ENCODE data around the gene PRELP. TPM values are rescaled to one million over a fixed set of nuclear protein-coding genes. Genes with fewer than 3 reads are reported as not detected.

The PRELP gene
- total RNA-seq, 1 experiment from 2014 or later: not detected

DNA sequence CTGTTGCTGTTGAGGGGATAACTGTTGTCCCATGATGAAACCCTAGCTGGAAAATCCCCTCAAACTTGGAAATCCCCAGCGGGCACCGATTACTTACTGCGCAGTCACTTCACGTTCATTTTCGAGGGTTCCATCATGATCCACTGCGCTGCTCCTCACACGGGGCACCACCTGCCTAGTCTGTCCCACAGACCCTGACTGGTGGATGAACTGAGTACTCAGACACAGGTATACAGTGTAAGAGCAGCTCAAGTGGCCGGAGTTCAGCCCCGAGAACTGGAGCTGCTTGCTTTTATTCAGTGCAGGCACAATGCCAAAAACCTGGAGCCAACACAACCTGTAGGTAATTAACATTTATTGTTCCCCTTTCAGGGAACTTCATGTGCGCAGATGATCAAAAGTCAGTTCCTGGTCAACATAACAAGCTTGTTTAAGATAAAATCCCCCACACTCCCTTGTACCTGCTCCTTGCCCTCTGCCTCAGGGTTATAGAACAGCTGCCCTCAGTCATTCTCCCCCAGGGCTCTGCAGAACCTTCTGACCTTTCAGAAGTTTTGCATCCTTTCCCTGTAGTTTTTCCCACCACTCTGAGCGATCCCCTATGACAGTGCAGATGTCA, 46.5 kb upstream of the PRELP start:
- no TSS peak for BruUV-seq (replicated peaks)
- H3K27me3 ChIP-seq (ENCODE audit: control insufficient read depth, insufficient read depth, low read length): peaks cover 13% of the 10 kb centered on the region

GRCh38 chr1:203435615-203436014, 40.0 kb upstream of the PRELP start:
- TF ChIP-seq CTCF (IDR thresholded peaks at IDR 0.05) (no peak), POLR2AphosphoS5 (IDR thresholded peaks at IDR 0.05; ENCODE audit: low read depth, low read length) (no peak), SIN3A (IDR thresholded peaks at IDR 0.05; ENCODE audit: borderline replicate concordance, insufficient read depth, low read depth, low read length) (no peak), TCF7L2 (IDR thresholded peaks at IDR 0.05; ENCODE audit: low read depth, low read length) (no peak), REST (IDR thresholded peaks at IDR 0.05; ENCODE audit: insufficient read depth in 1 of 2, low read depth in 2 of 2, low read length in 1 of 2) (no peak)
- H3K9me3 ChIP-seq (ENCODE audit: control insufficient read depth, insufficient read depth, low read depth, low read length): no peaks in the 10 kb centered on the region
- CTCF ChIA-PET: no interaction called here
- DNase-seq (ENCODE audit: low read depth, low spot score) (no peak), ATAC-seq (no peak)
- intact Hi-C loops (cut with micrococcal nuclease; ENCODE audit: unreplicated experiment) (no loop called here), in situ Hi-C loops (cut with HindIII; ENCODE audit: low pct_unique_long_range_greater_than_20kb, low sequenced_read_pairs) (no loop called here)
- no peaks in the 10 kb centered on the region for H3K4me1 ChIP-seq (ENCODE audit: control insufficient read depth, insufficient read depth, low read length)
- peaks cover 16% of the 10 kb centered on the region for H3K27me3 ChIP-seq (ENCODE audit: control insufficient read depth, insufficient read depth, low read length)
- no TSS peak for BruUV-seq (replicated peaks)
- no peak overlapping the region for H3K27ac ChIP-seq (ENCODE audit: low read length)
- no peak overlapping the region for H3K4me3 ChIP-seq (ENCODE audit: low read depth in 2 of 2, low read length in 2 of 2)
- no peaks in the 10 kb centered on the region for H3K36me3 ChIP-seq (ENCODE audit: control insufficient read depth, insufficient read depth, low read length)
- POLR2A ChIA-PET: no interaction called here

More for the DNA sequence above, 46.5 kb upstream of the PRELP start:
- in situ Hi-C loops (cut with HindIII; ENCODE audit: low pct_unique_long_range_greater_than_20kb, low sequenced_read_pairs): no loop called here
- Histone ChIP-seq H3K4me1 (ENCODE audit: control insufficient read depth, insufficient read depth, low read length) (no peaks in the 10 kb centered on the region), H3K9me3 (ENCODE audit: control insufficient read depth, insufficient read depth, low read depth, low read length) (no peaks in the 10 kb centered on the region), H3K4me3 (ENCODE audit: low read depth in 2 of 2, low read length in 2 of 2) (no peak overlapping the region), H3K27ac (ENCODE audit: low read length) (no peak overlapping the region), H3K36me3 (ENCODE audit: control insufficient read depth, insufficient read depth, low read length) (no peaks in the 10 kb centered on the region)
- ChIA-PET CTCF (no interaction called here), POLR2A (no interaction called here)
- ATAC-seq: no peak
- DNase-seq (ENCODE audit: low read depth, low spot score): no peak
- TF ChIP-seq REST (IDR thresholded peaks at IDR 0.05; ENCODE audit: insufficient read depth in 1 of 2, low read depth in 2 of 2, low read length in 1 of 2): no peak
- no peak for TF ChIP-seq SIN3A (IDR thresholded peaks at IDR 0.05; ENCODE audit: borderline replicate concordance, insufficient read depth, low read depth, low read length)
- no peak for TF ChIP-seq TCF7L2 (IDR thresholded peaks at IDR 0.05; ENCODE audit: low read depth, low read length)
- no peak for TF ChIP-seq CTCF (IDR thresholded peaks at IDR 0.05)
- TF ChIP-seq POLR2AphosphoS5 (IDR thresholded peaks at IDR 0.05; ENCODE audit: low read depth, low read length): no peak
- intact Hi-C loops (cut with micrococcal nuclease; ENCODE audit: unreplicated experiment): no loop called here
